CD4-positive, alpha-beta T cell treated with Interleukin-15 for 4 hours (primary cell): Measurements from ENCODE around the gene DDTL.
"Not testable (repeated sequence)": the region's sequence is repeated elsewhere in the genome, so short reads cannot be mapped to it uniquely, and the experiment has no call there.

Source experiments
- DNase-seq: peaks from one replicate; pipeline ENCODE4 v3.0.0-alpha.2; 2020; ENCODE audit warnings: low spot score

Gene DDTL

DNA sequence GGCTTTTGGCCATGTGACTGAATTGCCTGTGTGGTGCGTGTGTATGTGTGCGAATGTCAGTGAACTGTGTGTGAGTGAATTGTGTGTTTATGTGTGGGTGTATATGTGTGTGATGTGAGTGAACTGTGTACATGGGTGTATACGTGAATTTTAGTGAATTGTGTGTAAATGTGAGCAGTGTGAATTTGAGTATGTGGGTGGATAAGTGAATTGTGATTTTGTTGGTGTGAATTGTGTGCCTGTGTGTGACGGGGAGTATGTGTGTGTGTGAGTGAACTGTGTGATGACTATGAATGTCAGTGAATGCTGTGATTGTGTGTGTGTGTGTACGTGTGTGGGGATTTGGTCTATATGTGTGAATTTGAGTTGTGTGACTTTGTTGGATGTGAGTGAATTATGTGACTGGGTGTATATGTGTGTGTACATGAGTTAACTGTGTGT lies 3.5 kb downstream of the DDTL start:
- DNase-seq, result no peak

DNA sequence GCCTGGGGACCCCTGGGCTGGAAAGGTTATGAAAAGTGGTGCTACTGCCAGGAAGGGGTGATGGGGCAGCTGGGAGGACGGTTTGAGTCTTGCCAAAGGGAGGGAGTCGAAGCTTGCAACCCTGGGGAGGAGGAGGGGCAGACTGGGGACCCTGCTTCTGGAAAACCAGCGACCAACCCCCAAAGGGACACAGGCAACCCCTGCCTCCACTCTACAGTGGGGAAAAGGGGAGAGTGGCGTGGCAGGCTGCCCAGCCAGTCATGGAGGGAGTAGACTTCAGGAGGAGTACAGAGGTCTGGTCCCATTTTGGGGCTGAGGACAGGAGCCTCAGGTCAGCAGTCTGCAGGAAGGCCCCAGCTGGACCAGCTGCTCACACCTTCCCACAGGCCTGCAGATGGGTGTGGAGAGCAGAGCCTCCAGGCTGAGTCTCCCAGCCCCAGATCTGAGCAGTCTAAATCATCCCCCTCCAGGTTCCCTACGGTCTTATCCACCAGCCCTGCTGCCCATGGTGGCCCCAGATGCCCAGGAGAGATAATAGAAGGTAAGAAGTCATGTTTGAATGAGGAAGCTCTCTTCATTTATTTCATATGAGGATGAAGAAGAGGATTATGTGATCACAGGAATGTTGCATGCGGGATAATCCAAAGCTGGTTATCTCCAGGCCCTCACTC lies 4.3 kb downstream of the DDTL start:
- no peak for DNase-seq

DNA sequence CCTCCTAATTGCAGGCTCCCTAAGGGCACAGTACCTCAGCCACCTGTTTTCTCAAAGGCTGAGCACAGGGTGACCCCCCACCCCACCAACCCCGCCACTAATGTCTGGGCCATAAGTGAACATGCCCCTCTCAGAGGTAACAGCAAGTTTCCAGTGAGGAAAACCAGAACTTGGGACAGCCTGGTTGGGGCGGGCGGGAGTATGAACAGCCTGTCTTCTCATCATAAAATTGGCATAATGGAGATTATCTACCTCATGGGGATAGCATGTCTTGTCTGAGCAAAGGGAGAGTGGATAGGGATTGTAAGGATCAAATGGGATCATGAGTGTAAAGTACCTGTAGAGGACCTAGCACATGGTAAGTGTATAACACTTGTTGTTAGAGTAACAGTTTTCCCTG lies 5.2 kb downstream of the DDTL start:
- not testable (repeated sequence) for DNase-seq

DNA sequence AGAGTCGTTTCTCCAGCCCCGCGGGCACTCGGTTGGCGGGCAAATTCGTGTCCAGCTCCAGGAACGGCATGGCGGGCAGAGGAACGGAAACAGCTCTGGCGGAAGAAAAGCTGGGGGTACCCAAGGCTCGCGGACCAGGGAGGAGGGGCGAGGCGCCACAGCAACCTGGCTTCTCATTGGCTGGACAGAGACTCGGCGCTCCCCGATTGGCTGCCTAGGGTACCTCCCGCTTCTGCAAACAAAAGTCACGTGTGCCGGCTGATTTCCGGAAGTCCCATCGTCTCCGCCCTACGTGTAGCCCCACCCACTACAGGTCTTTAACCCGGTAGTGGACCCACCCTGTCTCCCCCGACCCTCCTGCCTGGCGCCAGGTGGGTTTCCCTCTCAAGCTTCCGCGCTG lies 7.7 kb downstream of the DDTL start, which contains the start of gene DDT:
Gene DDT, minus strand, starts transcription at position 97 of the 400 bp plus-strand sequence. Its CDS starts 27 bp downstream, at position 70.
- DNase-seq, result not testable (repeated sequence)

DNA sequence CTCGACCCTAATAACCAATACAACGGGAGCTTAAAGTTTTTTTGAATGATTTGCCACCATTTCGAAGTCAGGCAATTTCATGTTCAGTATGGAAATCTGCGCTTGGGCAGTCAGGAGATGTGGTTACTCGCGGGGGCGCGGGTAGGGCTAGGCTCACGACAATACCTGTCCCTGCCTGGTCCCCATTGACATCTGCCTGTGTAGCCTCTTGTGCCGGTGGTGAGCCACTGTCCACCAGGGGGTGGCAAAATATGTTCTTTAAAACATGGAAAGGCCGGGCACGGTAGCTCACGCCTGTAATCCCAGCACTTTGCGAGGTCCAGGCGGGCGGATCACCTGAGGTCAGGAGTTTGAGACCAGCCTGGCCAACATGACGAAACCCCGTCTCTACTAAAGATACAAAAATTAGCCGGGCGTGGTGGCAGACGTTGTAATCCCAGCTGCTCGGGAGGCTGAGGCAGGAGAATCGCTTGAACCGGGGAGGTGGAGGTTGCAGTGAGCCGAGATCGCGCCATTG lies 8.2 kb downstream of the DDTL start:
- not testable (repeated sequence) for DNase-seq

DNA sequence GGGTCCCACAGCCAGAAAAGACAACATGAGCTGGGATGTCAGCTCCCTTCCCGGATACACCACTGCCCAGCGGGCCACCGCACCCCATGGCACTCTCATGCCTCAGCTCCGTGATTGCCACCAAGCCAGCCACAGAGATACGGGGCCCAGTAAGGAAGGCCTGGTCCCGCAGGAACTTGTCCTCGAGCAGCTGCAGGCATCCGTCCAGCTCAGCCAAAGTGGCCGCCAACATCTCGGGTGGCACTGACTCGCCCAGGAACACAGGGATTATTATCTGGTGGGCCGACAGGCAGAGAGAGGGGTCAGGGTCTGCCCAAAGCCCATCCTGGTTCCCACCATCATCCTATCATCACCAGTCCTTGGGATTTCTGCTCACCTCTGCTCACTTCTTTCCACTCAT lies 10.6 kb downstream of the DDTL start:
- DNase-seq, result not testable (repeated sequence)

DNA sequence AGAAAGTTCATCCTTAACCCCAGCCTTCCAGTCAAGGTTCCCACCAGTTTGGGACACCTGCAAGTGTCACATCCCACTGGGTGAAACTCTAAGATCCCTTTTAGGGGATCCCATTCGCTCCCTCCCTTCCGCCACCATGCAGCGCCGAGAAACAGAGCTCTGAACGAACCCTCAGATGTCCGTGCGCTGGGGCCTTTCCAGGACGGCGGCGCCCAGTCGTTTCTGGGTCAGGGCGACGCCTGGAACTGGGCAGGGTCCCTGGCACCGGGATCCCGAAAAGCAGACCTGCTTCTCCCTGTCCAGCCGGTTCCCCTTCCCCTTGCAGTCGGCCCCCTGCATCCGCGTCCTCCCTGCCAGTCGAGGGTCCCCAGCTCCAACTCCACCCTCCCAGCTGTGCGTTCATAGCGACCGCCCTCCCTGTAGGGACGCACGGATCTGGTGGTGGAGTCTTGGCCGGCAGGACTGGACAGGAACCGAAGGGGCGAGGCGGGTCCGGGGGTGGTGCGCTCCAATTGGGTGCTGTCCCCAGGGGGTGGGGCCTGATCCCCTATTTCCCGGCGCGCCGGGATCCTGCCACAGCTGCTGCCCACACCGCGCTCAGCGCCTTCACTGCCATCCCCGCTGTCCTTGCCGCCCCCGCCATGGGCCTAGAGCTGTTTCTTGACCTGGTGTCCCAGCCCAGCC lies 13.0 kb downstream of the DDTL start, which contains the start of gene GSTT2:
Gene GSTT2, plus strand, starts transcription at position 578 of the 684 bp plus-strand sequence.
- not testable (repeated sequence) for DNase-seq

DNA sequence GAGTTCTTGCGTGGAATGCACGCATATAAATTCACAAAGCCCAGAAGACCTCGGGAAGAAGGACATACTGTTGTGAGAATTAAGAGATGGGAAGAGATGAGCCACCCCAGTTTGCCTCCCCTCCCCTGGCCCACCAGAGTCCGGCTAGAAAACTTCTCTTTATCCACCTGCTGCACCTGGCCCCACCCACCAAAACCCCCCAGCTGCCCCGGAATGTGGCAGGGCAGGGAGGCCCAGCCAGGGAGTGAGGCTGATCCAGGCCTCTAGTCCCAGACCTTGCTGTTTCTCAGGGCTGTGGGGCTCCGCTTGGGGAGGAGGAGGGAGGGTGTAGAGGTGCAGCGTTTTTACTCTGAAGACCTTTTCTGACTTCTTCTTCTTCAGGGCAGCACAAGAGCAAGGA lies 13.9 kb downstream of the DDTL start:
- DNase-seq, result not testable (repeated sequence)

DNA sequence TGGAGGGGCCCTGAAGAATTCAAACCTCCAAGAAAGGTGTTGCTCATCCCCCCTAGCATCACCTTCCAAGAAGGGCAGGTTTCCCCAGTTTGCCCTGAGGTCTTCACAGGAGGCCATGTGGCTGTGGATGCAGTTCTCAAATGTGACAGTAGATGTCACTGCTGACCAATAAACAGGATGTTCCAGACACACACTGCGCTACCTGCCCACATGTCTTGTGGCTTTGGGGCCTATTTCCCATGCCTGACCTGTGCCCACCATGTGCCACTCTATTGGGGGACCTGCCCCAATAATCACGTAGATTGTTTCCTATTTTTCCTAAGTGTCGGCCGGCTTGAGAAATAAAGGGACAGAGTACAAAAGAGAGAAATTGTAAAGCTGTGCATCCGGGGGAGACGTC lies 17.7 kb downstream of the DDTL start:
- no peak for DNase-seq

DNA sequence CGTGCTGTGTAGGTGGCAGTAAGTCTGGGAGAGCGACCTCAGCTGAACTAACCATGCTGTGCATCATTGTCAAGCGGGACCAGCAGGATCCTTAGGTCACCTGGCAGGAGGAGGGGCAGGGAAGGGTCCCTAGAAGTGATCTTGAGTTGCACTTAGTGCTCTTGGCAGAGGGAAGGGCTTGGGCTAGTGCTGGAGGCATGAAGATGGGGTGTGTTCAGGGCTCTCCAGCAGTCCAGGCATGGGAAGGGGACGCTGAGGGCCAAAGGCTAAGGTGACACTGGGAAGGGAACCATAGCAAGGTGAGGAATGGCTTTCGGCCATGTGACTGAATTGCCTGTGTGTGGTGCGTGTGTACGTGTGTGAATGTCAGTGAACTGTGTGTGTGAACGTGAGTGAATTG lies 19.4 kb downstream of the DDTL start:
- not testable (repeated sequence) for DNase-seq

DNA sequence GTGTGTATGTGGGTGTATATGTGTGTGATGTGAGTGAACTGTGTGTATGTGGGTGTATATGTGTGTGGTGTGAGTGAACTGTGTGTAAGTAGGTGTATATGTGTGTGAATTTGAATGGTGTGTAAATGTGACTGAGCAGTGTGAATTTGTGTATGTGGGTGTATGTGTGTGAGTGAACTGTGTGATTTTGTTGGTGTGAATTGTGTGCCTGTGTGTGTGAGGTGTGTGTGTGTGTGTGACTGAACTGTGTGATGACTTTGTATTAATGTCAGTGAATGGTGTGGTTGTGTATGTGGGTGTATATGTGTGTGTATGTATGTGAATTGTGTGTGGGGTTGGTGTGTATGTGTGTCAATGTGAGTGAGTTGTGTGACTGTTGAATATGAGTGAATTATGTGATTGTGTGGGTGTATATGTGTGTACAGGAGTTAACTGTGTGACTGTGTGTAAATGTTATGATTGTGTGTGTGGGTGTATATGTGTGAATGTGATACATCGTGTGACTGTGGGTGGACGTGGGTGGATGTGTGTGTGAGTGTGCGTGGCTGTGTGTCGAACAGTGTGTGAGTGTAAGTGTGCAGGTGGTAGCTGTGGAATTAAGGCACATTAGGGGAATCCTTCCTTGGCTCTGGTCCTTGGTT lies 20.0 kb downstream of the DDTL start:
- DNase-seq, result not testable (repeated sequence)

DNA sequence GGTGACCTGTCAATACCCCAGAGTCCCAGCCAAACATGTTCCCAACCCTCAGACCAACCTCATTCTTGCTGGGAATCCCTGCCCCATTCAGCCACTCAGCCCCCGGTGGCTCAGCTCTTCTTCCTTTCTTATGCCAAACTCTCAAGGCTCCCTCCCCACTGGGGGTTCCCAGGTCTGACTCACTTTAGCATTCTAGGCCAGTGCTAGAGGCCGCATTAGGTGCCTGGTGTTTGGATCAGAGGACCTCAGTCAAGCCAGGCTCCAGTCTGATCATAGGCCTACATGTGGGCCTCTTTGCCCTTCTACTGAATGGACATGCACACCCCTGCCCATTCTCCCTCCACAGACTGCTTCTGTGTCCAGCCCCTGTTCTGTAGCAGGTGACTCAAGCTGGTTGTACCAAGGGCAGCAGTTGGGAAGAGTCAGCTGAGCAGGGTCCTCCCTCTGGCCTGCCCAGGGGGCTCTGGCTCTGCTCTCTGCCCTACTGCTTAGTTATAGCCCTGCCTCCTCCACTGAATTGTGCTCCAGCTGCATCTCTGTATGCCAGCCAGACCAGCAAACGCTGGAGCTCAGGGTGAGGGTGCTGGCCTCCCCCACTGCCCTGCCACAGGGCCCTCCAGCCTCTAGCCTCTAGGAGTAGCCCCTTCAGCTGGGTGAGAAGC lies 23.0 kb downstream of the DDTL start:
- DNase-seq, result not testable (repeated sequence)

DNA sequence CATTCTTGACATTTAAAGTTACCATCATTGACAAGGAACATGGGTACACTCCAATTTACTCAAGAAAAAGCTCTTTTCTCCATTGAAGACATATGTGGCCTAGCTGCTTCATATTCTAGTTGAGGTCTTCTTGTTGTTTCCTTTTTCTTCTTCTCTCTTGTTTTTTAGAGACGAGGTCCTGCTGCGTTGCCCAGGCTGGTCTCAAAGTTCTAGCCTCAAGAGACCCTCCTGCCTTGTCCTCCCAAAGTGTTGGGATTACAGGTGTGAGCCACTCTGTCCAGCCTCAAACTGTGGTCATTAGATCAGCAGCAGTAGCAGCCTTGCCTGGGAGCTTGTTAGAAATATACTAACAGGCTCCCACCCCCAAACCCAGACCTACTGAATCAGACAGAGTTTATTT lies 26.4 kb downstream of the DDTL start:
- DNase-seq, result not testable (repeated sequence)

DNA sequence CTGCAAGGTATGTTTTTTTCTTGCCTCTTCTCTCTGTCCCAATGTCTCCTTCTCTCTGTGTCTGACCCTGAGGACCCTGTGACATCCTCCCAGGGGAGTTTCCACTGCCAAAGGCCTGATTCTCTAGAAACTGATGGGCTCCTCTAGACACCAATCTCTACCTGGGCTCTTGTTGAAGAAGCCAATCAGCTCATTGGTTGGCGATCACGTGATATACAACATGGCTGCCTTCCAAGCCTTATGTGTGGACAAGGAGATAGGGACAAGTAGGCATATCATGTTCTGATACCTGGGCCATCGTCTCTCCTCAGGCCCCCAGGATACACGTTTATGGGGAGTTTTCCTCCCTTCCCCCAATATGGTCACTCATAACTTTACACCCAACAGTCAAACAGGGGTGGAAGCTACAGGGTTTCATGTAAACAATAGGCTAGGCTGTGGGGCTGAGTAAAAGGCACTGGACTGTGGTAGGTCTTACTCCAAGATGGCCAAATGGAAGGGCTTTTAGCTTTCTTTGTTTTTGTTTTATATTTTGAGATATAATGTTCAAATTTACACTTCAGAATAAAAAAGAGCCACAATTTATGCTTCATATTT lies 27.0 kb downstream of the DDTL start:
- not testable (repeated sequence) for DNase-seq

DNA sequence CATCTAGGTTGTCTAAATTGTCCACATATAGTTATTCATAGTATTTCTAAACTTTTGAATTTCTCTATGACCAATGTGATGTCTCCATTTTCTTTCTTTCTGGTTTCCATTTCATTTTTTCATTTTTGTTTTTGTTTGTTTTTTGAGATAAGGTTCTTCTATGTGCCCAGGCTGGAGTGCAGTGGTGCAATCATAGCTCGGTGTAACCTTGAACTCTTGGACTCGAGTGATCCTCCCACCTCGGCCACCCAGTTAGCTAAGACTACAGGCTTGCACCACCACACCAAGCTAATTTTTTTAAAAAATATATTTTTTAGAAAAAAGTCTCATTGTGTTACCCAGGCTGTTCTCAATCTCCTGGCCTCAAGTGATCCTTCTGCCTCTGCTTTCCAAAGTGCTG lies 30.4 kb downstream of the DDTL start:
- no peak for DNase-seq

DNA sequence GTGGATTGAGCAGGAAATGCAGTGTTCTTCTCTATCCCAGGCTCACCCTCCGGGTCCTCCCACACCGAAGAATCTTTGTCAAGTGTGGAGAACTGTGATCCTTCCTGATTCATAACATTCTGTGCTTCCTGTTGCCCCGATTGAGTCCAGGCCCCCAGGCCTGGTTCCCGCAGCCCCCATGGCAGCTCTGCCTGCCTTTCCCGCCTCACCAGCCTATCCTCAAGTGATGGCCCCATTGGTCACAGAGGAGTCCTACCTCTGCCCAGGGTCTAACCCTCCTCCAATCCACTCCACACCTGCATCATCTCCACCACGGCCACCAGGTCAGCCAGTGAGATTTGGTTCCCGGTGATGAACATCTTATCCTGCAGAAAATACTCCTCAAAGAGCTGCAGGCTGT lies 33.1 kb downstream of the DDTL start:
- DNase-seq, result not testable (repeated sequence)

DNA sequence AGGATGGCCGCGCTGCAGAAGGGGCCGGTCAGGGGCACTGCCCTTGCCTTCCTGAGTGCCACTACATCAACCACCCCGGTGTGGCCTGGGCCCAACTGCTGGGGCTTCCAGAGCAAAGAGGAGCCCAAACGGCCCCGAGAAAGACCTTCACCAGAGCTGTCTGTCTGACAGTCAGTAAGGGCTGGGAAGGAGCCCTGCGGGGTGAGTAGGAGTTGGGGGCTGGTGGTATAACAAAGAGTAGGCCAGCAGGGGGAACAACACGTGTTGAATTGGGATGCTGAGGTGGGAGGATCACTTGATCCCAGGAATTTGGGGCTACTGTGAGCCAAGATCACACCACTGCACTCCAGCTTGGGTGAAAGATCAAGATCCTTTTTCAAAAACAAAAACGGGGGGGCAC lies 34.6 kb downstream of the DDTL start:
- DNase-seq, result no peak

DNA sequence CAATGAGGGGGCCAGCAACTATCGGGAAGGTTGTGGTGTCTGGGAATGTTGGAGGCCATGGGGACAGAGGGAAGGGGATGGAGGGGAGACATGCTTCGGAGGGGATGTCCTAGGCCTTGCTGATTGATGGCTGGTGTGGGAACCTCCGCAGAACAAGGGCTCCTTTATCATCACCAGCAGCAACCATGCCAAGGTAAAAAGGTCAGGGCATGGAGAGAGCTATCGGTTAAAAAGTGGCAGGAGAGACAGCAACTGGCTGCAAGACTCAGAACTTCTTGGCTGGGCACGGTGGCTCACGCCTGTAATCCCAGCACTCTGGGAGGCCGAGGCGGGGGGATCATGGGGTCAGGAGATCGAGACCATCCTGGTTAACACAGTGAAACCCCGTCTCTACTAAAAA lies 35.6 kb downstream of the DDTL start:
- DNase-seq, result no peak

DNA sequence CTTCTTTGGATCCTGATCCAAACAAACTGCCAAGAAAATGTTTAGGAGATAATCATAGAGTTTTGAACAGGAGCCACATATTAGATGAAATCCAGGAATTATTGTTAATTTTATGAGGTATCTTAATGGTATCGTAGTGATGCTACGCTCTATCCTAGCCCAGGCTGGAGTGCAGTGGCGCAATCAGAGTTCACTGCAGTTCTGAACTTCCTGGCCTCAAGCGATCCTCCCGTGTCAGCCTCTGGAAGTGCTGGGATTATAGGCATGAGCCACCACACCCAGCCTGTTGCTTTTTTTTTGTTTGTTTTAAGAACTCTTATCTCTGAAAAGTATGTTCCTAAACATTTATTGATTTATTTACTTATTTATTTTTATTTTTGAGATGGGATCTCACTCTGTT lies 36.2 kb downstream of the DDTL start:
- DNase-seq, result no peak

DNA sequence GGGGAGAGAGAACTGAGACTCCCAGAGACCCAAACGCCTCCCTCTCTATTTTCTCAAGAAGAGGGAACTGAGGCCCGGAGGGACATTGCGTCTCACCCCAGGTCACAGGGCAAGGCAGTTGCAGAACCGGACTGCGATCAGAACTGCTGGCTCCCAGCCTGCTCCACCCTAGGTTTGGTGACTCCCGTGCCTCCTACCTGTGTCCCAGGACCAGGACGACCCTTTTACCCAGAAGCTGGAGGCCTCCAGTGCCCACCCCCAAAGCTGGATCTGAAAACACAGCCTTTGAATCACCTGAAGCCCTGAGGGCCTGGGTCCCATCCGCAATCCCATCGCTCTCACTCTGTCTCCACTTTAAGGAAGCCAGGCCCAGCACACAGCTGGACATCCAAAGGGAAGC lies 37.2 kb downstream of the DDTL start:
- DNase-seq, result no peak

DNA sequence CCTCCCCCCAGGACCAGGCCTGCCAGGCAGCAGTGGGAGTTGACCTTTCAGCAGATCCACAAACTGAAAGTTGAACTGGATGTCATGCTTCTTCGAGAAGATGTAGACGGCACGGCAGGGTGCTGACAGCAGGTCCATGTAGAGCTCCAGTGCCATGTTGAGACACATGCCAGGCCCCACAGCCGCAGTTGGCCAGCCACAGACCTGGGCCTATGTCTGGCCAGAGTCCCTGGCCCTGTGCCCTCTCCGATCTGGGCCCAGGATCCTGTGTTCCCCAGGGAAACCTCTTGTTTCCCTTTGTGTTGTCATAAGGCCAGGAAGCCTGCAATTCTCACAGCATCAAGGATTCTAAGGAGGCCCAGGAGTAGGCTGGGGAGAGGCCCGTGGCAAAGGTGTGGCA lies 38.5 kb downstream of the DDTL start, which contains the start of gene GSTT4:
Gene GSTT4, minus strand, starts transcription at position 253 of the 400 bp plus-strand sequence. Its CDS starts 97 bp downstream, at position 156.
- no peak for DNase-seq
